Prostate gland (tissue), 2 donors: ENCODE results near the gene ZNF267. TPM values are rescaled to one million over a fixed set of nuclear protein-coding genes. Genes with fewer than 3 reads are reported as not detected.

Source experiments
- DNase-seq: peaks from one replicate; pipeline ENCODE4 v3.0.0-alpha.2; 2019; ENCODE audit warnings: low spot score
- H3K27ac ChIP-seq, 2 donors: fragments of 200-600 bp; sonication (generic); 2 replicates each; pipeline ENCODE4 v1.5.1; 2017 to 2019
- H3K27me3 ChIP-seq: fragments of 200-600 bp; sonication (generic); replicated peaks from 2 replicates; pipeline ENCODE4 v1.5.1; 2019; ENCODE audit not compliant: insufficient read depth
- H3K36me3 ChIP-seq, 2 donors: fragments of 200-600 bp; sonication (generic); 1 replicate in 1 of 2; 2 replicates in 1 of 2; pipeline versions ENCODE4 v1.5.1 to v1.8.1; 2017 to 2019
- H3K4me1 ChIP-seq: fragments of 200-600 bp; sonication (generic); replicated peaks from 2 replicates; pipeline ENCODE4 v1.5.1; 2019
- H3K4me3 ChIP-seq, 2 donors: fragments of 200-600 bp; sonication (generic); 2 replicates each; pipeline ENCODE4 v1.5.1; 2017 to 2019
- H3K9me3 ChIP-seq: fragments of 200-600 bp; sonication (generic); 2 replicates; pipeline ENCODE4 v1.5.1; 2017
- CTCF ChIP-seq, 4 experiments: fragments of 200-600 bp in 2 of 4; fragments of 450-650 bp in 2 of 4; sonication (generic) in 2 of 4; IDR thresholded peaks; 1 replicate in 3 of 4; 2 replicates in 1 of 4; pipeline ENCODE4 v1.5.1; 2016 to 2019; ENCODE audit warnings: antibody characterized with exemption in 4 of 4, mild to moderate bottlenecking in 2 of 4, moderate library complexity in 2 of 4
- POLR2A ChIP-seq: fragments of 450-650 bp; IDR thresholded peaks from one replicate; pipeline ENCODE4 v1.6.1; 2016; ENCODE audit warnings: antibody characterized with exemption, mild to moderate bottlenecking
- POLR2AphosphoS5 ChIP-seq: sonication (generic); formaldehyde crosslinking; IDR thresholded peaks from one replicate; pipeline ENCODE4 v1.6.1; 2017; ENCODE audit warnings: antibody characterized with exemption
- WGBS: methylation state at CpG from one replicate; pipeline ENCODE4 v1.1.5; 2018; 5-methylcytosine and 5-hydroxymethylcytosine counted together
- intact Hi-C: fragments of 100-400 bp; cut with DNase I; formaldehyde crosslinking; loops from one replicate; pipeline ENCODE4 v1.14.2; 2022
- total RNA-seq, 2 donors: library from RNA; depleted of rRNA; stranded (reverse); fragments of >200 nt; gene quantifications; one replicate each; pipeline ENCODE4 v1.1.0, GENCODE V29; 2016

The ZNF267 gene
- total RNA-seq, 2 donors from 2014 or later = 6.9 to 21.4 TPM

GRCh38 chr16:31875112-31875803, 1.7 kb downstream of the ZNF267 start:
- Histone ChIP-seq H3K27ac (no peak overlapping the region), H3K9me3 (no peaks in the 10 kb centered on the region), H3K27me3 (no peaks in the 10 kb centered on the region), H3K36me3 (no peaks in the 10 kb centered on the region), H3K4me3 (peak overlapping the region in 1 of 2 donors; percentile 99), H3K4me1 (no peaks in the 10 kb centered on the region)
- TF ChIP-seq POLR2AphosphoS5 (no peak), POLR2A (no peak), CTCF (IDR thresholded peaks at IDR 0.05) (no peak)
- DNase-seq = no peak
- intact Hi-C loops = loop anchor here (10.0 kb wide), 3 partner anchors 160 to 890 kb away; partner anchors contain the start of genes HSD3B7 and RUSF1
- 75% methylated on average over 5 of the region's 5 CpGs for WGBS

DNA sequence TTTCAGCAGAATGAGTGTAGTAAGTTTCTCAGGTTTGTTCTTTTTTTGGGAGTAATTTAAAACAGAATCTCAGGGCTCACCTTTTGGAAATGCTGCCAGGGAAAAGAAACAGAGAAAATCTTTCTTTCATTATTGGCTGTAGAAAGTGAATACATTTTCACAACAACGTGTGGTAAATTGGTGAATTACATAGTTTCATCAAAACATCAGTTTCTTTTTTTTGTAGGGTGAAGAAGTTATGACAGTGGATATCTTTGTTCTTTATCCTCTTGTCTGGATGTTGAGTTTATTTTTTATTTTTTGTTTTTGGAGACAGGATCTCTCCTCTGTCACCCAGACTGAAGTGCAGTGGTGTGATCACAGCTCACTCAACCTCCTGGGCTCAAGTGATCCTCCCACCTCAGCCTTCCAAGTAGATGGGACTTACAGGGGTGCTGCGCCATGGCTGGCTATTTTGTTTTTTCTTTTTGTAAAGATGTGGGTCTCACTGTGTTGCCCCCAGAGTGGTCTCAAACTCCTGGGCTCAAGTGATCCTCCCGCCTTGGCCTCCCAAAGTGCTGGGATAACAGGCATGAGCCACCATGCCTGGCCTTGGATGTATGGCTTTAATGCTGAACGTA, 2.4 kb downstream of the ZNF267 start:
- H3K9me3 ChIP-seq = no peaks in the 10 kb centered on the region
- TF ChIP-seq CTCF (IDR thresholded peaks at IDR 0.05) = no peak
- TF ChIP-seq POLR2A = no peak
- TF ChIP-seq POLR2AphosphoS5 = no peak
- H3K27ac ChIP-seq = no peak overlapping the region
- no peak for DNase-seq
- 79% methylated on average over 4 of the region's 4 CpGs for WGBS
- no peaks in the 10 kb centered on the region for H3K27me3 ChIP-seq
- intact Hi-C loops = loop anchor here (10.0 kb wide), 3 partner anchors 161 to 891 kb away; partner anchors contain the start of genes HSD3B7 and RUSF1
- no peaks in the 10 kb centered on the region for H3K4me1 ChIP-seq
- H3K36me3 ChIP-seq = no peaks in the 10 kb centered on the region
- no peak overlapping the region for H3K4me3 ChIP-seq

GRCh38 chr16:31876951-31877828, 3.6 kb downstream of the ZNF267 start:
- Histone ChIP-seq H3K4me3 (no peak overlapping the region), H3K36me3 (no peaks in the 10 kb centered on the region), H3K9me3 (no peaks in the 10 kb centered on the region), H3K4me1 (no peaks in the 10 kb centered on the region), H3K27ac (no peak overlapping the region), H3K27me3 (no peaks in the 10 kb centered on the region)
- TF ChIP-seq POLR2AphosphoS5 (no peak), CTCF (IDR thresholded peaks at IDR 0.05) (no peak), POLR2A (no peak)
- DNase-seq = no peak
- intact Hi-C loops = loop anchor here (10.0 kb wide), 3 partner anchors 162 to 892 kb away; partner anchors contain the start of genes HSD3B7 and RUSF1
- WGBS = 29% methylated on average over 5 of the region's 5 CpGs

DNA sequence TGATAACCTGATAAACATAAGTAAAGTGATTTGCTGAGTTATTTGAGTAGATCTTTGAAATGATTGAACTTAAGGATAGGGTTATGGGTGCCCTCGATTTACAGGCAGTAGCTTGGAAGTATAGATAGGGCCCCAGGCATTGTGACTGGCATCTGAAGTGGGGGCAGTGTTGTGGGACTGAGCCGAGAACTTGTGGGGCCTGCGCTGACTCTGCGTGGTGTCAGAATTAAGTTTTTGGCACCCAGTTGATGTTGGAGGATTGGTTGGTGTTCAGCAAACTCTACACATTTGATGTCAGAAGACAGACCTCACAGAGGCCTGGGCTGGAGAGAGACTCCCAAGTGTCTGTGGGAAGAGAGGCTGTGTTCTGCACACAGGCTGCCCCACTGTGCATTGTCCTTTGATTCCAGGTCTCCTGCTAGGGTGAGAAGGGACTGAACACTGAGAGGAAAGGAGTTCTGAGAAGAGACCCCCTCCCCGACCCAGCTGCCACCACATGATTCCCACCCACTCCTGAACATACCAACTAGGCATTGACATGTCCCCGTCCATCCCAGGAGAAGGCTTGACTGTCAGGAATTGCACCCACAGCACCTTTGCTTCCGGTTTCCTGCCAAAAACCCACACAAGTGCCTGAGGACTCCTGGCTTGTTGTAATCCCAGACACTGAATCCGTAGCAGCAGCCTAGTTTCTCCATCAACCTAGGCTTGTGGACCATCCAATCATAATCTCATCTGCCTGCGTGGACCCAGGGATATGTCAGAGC, 4.5 kb downstream of the ZNF267 start:
- Histone ChIP-seq H3K9me3 (no peaks in the 10 kb centered on the region), H3K27me3 (no peaks in the 10 kb centered on the region), H3K4me3 (no peak overlapping the region), H3K4me1 (no peaks in the 10 kb centered on the region), H3K36me3 (no peaks in the 10 kb centered on the region), H3K27ac (no peak overlapping the region)
- DNase-seq = no peak
- intact Hi-C loops = loop anchor here (10.0 kb wide), 3 partner anchors 163 to 893 kb away; partner anchors contain the start of genes HSD3B7 and RUSF1
- TF ChIP-seq CTCF (IDR thresholded peaks at IDR 0.05) = no peak
- no peak for TF ChIP-seq POLR2AphosphoS5
- no peak for TF ChIP-seq POLR2A
- WGBS = 82% methylated on average over 9 of the region's 9 CpGs
